Panc1 (cell line): ENCODE results near the gene KIFBP.

Experiments used
- CTCF ChIP-seq: fragments of 450-650 bp; IDR thresholded peaks from 2 replicates; pipeline ENCODE4 v1.5.1; 2017; ENCODE audit warnings: mild to moderate bottlenecking
- POLR2AphosphoS5 ChIP-seq: IDR thresholded peaks from 2 replicates; pipeline ENCODE4 v1.6.1; 2012; ENCODE audit warnings: mild to moderate bottlenecking, low read depth, low read length, moderate library complexity

- TF ChIP-seq POLR2AphosphoS5 (no peak), CTCF (no peak)
These were observed 67.5 kb downstream of the KIFBP start for GRCh38 chr10:69056129-69056528.
